GM21576 (cell line): Measurements from ENCODE around the gene RCOR2.

Experiments
- ATAC-seq: cut with Tn5 transposase; IDR thresholded peaks from one replicate; pipeline ENCODE4 v1.9.1; 2021; ENCODE audit warnings: mild to moderate bottlenecking, moderate library complexity; ENCODE audit not compliant: unreplicated experiment

Gene RCOR2

GRCh38 chr11:63908631-63909401, 8.1 kb downstream of the RCOR2 start:
- ATAC-seq, result no peak

GRCh38 chr11:63907808-63908530, 9.0 kb downstream of the RCOR2 start:
- ATAC-seq, result no peak

- no peak for ATAC-seq
Measured at GRCh38 chr11:63907063-63907462, 9.9 kb downstream of the RCOR2 start.

- no peak for ATAC-seq
Measured at GRCh38 chr11:63906585-63906984, 10.4 kb downstream of the RCOR2 start.

GRCh38 chr11:63906087-63906486, 10.9 kb downstream of the RCOR2 start:
- no peak for ATAC-seq

- ATAC-seq, result no peak
Measured at GRCh38 chr11:63905179-63905578, 11.8 kb downstream of the RCOR2 start.

GRCh38 chr11:63904743-63905142, 12.2 kb downstream of the RCOR2 start:
- ATAC-seq, result no peak

- ATAC-seq, result no peak
Measured at GRCh38 chr11:63903884-63904283, 13.1 kb downstream of the RCOR2 start.

GRCh38 chr11:63901660-63902059, 15.3 kb downstream of the RCOR2 start:
- ATAC-seq, result no peak

GRCh38 chr11:63897459-63898146, 19.4 kb downstream of the RCOR2 start:
- ATAC-seq, result no peak

GRCh38 chr11:63896071-63896470, 20.9 kb downstream of the RCOR2 start:
- no peak for ATAC-seq

GRCh38 chr11:63893355-63893754, 23.6 kb downstream of the RCOR2 start:
- ATAC-seq, result no peak

GRCh38 chr11:63892228-63892627, 24.7 kb downstream of the RCOR2 start:
- ATAC-seq, result no peak

- ATAC-seq, result no peak
Measured at GRCh38 chr11:63890368-63890767, 26.6 kb downstream of the RCOR2 start.

GRCh38 chr11:63889344-63889743, 27.6 kb downstream of the RCOR2 start:
- ATAC-seq, result no peak

GRCh38 chr11:63888170-63889086, 28.5 kb downstream of the RCOR2 start:
- ATAC-seq, result peak; percentile 54

- ATAC-seq, result no peak
Measured at GRCh38 chr11:63887386-63887999, 29.5 kb downstream of the RCOR2 start.

- no peak for ATAC-seq
Measured at GRCh38 chr11:63884196-63884932, 32.6 kb downstream of the RCOR2 start.

- ATAC-seq, result no peak
Measured at GRCh38 chr11:63883791-63884190, 33.2 kb downstream of the RCOR2 start.
